GM12874 (cell line): ENCODE measurements around the gene CAPS.

Experiments used
- TF ChIP-seq, protein P1 (sequence below): IDR thresholded peaks from 2 replicates; pipeline ENCODE4 v1.5.1; 2011; ENCODE audit warnings: low read depth, mild to moderate bottlenecking, control low read depth, low read length, moderate library complexity; ENCODE audit not compliant: insufficient read depth

CAPS gene

DNA sequence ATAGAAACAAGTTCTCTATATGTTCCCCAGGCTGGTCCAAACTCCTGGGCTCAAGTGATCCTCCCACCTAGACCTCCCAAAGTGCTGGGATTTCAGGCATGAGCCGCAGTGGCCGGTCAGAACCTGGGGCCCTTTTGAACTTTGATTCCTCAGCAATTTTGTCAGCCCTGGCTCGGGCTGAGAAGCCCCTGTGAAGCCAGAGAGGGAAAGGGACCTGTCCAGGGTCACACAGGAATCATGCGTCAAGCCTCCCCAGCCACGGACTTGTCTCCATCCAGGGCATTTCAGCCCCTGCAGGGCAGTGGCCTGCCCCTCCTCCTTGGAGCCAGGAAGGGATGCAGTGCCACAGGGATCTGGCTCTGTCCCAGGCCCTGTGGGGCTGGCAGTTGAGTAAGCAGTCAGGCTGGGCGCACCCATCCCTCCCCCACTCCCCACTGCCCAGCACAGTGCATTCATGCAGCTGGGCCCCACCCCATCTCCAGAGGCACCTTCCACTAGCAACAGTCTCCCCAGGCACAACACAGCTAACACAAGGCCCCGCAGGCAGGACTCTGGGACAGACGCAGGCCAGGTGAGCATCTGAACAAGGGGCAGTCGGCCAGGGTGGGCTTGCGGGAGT is at the start of gene CAPS:
CAPS (plus strand) TSS at position 516 of the 619 bp plus-strand sequence. CDS start 153 bp downstream, outside the sequence.
- TF ChIP-seq, protein P1, sequence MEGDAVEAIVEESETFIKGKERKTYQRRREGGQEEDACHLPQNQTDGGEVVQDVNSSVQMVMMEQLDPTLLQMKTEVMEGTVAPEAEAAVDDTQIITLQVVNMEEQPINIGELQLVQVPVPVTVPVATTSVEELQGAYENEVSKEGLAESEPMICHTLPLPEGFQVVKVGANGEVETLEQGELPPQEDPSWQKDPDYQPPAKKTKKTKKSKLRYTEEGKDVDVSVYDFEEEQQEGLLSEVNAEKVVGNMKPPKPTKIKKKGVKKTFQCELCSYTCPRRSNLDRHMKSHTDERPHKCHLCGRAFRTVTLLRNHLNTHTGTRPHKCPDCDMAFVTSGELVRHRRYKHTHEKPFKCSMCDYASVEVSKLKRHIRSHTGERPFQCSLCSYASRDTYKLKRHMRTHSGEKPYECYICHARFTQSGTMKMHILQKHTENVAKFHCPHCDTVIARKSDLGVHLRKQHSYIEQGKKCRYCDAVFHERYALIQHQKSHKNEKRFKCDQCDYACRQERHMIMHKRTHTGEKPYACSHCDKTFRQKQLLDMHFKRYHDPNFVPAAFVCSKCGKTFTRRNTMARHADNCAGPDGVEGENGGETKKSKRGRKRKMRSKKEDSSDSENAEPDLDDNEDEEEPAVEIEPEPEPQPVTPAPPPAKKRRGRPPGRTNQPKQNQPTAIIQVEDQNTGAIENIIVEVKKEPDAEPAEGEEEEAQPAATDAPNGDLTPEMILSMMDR, result no peak

DNA sequence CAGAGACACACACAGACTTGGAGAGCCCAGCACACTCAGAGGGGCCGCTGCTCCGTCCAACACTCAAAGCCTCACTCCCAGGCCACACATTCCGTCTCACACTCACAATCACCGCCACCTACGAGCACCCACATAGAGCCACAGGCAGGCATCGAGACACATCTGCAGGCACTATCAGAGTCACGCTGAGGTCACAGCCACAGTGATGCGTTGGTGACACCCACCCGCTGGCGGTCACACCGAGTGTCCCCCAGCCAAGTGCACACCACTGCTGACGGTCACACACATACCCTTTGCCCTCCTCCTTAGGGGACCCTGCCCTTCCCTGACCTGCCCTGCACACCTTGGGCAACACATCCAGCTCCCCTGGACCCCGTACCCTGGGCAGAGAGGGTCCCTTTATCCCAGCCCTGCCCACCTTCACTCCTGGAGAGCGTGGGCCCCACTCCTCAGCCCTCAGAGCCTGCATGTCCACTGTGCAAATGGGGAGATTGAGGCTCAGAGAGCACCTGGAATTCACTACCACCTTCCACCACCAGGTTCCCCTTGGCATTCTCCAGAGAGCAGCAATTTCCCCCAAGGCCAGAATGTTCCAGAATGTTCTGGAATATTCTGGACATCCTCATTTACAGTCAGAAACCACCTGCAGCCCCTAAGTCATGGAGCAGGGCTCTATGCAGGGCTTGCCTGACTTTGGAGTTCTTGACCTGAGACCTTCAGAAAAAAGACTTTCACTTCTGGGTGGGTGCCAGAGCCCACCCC is 49.1 kb upstream of the CAPS start:
- TF ChIP-seq, protein P1, result no peak

DNA sequence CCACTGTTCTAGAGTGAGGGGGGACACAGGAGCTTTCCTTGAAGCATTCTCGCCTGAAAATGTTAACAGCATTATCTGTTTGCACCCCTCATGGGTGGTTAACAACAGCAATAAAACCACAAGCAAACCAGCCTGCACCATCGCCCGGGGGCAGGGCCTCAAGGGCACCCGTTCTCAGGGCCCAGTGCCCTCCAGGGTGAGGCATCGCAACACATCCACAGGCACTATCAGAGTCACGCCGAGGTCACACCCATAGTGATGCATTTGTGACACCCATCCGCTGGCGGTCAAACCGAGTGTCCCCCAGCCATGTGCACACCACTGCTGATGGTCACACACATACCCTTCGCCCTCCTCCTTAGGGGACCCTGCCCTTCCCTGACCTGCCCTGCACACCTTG is 48.3 kb upstream of the CAPS start:
- TF ChIP-seq, protein P1, result no peak

DNA sequence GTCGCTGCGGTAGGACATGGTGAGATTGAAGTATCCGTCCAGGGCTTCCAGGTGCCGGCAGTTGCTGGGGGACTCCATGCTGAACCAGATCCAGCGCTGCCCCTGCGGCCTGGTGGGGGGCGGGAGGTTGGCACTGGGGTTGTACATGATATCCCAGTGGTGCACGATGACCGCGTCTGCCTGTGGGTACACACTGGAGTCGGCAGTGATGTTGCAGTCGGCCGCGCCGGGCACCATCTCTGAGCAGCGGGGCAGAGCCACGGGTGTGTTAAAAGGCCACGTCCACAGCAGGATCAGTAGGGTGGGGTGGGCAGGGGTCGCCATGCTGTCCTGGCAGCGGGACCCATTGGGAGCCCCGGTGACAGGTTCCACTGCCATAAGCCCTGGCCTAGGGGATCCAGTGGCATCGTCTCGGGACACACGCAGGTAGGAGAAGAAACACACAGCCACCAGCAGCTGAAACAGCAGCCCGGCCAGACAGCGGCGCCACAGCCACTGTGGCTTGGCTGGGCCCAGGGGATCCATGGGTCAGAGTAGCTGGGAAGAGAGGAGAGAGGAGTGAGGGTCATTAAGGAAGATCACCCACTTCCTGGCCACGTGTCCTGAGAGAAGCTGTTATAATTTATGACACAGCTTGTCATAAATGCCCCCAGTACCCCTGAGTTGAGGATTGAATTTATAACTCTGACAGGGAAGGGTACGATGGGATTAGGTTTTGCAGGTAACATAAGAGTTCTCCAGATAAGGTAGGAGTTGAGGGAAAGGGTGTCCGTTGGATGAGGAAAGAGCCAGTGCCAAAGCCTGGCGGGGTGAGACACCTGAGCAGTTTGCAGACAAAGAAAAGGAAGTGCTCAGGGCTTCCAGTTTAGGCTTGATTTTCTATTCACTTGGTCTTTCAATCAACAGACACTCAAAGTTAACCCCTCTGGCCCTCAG is 46.6 kb upstream of the CAPS start:
- TF ChIP-seq, protein P1, result no peak

DNA sequence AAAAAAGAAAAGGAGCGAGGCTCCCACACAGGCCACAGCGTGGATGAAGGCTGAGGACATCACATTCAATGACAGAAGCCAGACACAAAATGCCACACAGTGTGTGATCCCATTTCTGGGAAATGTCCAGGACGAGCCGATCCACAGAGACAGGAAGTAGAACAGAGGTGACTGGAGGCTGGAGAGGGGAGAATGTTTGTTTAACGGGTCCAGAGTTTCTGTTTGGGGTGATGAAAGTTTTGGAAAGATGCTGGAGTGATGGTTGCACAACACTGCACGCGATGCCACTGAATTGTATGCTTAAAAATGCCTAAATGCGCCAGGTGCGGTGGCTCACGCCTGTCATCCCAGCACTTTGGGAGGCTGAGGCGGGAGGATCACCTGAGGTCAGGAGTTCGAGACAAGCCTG is 43.1 kb upstream of the CAPS start:
- TF ChIP-seq, protein P1, result no peak

DNA sequence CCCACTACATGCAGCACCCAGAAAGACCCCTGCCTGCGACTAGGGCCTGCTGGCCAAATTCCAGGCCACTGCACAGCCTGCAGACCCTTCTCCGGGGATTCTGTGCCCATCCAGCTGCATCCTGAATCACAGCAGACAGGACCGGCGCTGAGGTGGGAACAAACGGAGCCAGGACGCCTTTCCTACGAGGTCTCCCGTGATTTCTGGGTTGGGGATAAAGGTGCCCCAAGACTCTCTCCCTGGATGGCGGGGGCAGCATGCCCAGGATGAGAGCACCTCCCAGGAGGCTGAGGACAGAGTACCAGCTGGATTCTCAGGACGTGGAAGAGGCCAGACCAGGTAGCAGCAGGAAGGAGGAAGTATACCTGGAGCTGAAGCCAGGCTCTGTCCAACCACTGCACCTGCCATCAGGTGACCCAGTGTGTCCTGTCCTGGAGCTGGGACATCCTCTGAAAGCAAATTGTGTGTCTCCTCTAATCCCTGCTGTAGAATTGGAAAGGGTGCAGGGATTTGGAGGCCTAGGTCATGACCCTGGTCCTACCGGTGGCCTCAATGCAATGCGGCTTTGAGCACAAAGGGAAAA is 40.3 kb upstream of the CAPS start:
- TF ChIP-seq, protein P1, result no peak
